HG02981 (cell line): ENCODE data around the gene SCO2.
A peak's percentile ranks its signal among the peaks of the same experiment; 100 is the strongest.
"Not testable (repeated sequence)": the region's sequence is repeated elsewhere in the genome, so short reads cannot be mapped to it uniquely, and the experiment has no call there.

Experiments used
- ATAC-seq: cut with Tn5 transposase; IDR thresholded peaks from one replicate; pipeline ENCODE4 v1.9.1; 2021; ENCODE audit warnings: mild to moderate bottlenecking, moderate library complexity; ENCODE audit not compliant: unreplicated experiment

SCO2 gene

GRCh38 chr22:50522208-50522805, 3.1 kb downstream of the SCO2 start:
- no peak for ATAC-seq

DNA sequence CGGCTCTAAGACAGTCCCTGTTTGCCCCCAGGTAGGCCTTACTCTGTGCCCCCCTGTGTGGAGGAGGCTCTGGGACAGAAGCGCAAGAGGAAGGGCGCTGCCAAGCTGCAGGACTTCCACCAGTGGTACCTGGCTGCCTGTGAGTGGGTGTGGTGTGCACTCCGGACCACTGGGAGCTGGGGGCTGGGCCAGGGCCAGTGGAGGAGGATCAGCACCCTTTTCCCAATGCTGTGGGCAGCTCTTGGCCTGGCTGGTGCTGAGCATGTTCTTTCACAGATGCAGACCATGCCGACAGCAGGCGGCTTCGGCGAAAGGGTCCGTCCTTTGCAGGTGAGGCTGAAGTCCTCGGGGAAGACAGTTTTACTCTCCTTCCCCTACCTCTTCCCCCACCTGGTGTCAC, 3.7 kb downstream of the SCO2 start:
- no peak for ATAC-seq

- ATAC-seq: no peak
Observed at GRCh38 chr22:50520826-50521453, 4.5 kb downstream of the SCO2 start.

GRCh38 chr22:50520184-50520583, 5.2 kb downstream of the SCO2 start:
- ATAC-seq: not testable (repeated sequence)

GRCh38 chr22:50519151-50519550, 6.2 kb downstream of the SCO2 start:
- no peak for ATAC-seq

DNA sequence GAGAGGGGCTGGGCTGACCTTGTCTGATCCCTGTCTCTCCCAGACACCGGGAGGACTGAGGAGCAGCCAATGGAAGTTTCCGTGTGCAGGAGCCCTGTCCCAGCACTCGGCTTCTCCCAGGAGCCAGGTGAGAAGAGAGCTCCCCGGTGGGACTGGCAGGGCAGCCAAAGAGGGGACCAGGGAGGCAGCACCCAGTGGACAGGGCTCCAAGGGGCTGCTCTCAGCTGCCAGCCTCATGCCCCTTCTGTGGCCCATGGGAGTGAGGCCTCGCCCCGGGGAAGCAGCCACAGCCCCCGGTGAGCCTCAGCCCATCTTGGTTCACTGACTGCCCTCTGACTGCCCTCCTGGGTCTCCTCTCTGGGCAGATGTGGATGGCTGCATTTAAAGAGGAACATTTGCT, 6.8 kb downstream of the SCO2 start:
- ATAC-seq: no peak

DNA sequence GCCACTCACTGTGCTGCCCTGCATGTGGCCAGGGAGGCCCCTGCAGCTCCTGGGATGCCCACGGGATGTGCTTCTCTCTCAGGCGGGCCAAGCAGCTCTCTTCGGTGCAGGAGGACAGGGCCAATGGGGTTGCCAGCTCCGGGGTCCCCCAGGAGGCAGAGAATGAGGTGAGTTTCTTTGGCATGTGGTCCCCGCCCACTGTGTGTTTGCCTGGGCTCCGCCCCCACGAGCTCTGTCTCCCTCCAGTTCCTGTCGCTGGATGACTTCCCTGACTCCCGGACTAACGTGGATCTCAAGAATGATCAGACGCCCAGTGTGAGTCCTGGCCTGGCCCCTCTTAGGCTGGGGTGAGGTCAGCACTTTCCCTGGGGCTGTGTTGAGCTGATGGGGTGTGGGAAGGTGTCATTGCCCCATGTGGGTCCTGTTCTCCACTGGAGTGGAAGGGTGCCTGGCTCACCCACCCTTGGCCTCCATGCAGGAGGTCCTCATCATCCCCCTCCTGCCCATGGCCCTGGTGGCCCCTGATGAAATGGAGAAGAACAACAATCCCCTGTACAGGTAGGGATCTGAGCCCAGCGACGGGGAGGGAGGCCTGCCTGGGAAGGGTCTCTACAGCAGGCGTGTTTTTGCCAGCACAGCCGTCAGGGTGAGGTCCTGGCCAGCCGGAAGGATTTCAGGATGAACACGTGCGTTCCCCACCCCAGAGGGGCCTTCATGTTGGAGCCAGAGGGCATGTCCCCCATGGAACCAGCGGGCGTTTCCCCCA, 7.7 kb downstream of the SCO2 start:
- no peak for ATAC-seq

DNA sequence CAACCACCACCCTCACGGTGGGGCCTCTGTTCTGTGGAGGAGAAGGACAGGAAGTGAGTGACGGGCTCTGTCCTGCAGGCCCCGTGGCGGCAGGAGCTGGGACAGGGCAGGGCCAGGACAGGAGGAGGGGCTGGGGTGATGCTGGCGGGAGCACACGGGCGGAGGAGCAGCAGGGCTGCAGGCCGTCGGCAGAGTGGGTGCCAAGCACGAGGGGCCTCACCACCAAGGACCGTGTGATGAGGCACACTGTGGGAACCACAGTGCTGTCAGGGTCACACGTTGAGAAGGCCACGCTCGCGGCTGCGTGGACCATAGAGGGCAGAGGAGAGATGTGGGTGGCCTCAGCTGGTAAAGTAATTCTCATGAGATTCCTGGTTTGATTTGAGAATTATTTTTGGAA, 8.5 kb downstream of the SCO2 start:
- no peak for ATAC-seq

DNA sequence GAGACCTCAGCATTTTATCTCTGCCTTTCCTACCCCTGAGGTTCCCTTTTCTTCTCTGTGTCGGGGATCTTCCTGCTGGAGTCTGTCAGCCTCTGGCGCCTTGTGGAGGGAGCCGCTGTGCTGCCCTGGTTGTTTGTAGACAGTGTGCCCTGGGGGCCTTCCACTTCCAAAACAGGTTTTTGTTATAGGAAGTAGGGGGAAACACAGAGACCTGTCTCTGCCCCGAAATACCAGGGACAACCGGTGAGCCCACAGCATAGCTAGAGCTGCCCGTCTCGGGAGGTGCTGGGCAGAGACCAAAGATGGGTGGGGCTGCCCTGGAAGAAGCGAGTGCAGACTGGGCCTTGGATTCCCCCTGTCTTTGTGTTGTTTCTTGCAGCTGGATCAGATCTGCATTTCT, 9.3 kb downstream of the SCO2 start:
- ATAC-seq: no peak

- no peak for ATAC-seq
Observed at GRCh38 chr22:50513175-50513574, 12.2 kb downstream of the SCO2 start.

DNA sequence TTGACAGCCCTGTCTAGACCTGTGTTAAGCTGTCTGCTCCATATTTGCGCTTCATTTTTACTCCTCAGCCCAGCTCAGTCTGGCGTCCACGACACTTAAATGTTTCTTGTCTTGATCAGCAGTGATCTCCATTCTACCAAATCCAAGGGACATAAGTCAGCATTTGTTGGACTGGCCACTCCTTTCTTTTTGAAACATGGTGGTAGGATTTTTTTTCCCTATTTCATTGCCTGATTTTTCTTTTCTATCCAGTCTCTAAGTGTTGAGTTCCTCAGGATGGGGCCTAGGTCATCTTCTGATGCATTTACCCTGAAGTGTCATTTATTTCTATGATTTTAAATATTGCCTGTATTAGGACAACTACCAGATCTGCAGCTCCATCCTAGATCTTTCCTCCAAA, 16.5 kb downstream of the SCO2 start:
- no peak for ATAC-seq

GRCh38 chr22:50507991-50508884, 17.2 kb downstream of the SCO2 start, which contains the start of gene NCAPH2:
TSS of gene NCAPH2 (plus strand) at chr22:50508224. CDS start at chr22:50508338, 114 bp downstream.
- peak; percentile 61 for ATAC-seq

GRCh38 chr22:50507421-50507990, 17.9 kb downstream of the SCO2 start, which contains the start of gene LMF2:
TSS of gene LMF2 (minus strand) at chr22:50507702. CDS start at chr22:50507675, 27 bp downstream.
- ATAC-seq: peak; percentile 46

- peak; percentile 9 for ATAC-seq
Observed at GRCh38 chr22:50506611-50507420, 18.6 kb downstream of the SCO2 start.

- no peak for ATAC-seq
Observed at GRCh38 chr22:50505776-50506610, 19.4 kb downstream of the SCO2 start.

DNA sequence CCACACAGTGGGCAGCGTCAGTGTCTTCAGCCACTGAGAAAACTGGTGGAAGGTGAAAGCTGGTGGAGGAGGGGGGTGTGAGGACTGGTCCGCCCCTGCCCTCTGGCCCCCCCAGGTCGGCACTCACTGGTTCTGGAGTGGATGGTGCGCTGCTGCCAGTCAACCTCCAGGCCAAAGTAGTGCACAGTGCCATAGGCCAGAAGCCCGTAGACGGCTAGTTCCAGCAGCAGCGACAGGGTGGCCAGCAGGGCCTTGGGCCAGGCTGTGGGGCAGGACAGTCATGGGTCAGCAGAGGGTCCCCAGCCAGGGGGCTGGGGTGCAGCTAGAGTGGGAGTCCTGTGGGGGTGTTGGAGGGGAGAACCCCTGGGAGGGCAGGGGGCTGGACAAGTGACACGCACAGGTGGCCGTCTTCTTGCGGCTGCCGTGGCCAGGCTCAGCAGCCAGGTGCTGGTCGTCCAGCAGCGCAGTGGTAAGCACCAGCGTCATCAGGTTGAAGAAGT, 20.1 kb downstream of the SCO2 start:
- ATAC-seq: no peak

DNA sequence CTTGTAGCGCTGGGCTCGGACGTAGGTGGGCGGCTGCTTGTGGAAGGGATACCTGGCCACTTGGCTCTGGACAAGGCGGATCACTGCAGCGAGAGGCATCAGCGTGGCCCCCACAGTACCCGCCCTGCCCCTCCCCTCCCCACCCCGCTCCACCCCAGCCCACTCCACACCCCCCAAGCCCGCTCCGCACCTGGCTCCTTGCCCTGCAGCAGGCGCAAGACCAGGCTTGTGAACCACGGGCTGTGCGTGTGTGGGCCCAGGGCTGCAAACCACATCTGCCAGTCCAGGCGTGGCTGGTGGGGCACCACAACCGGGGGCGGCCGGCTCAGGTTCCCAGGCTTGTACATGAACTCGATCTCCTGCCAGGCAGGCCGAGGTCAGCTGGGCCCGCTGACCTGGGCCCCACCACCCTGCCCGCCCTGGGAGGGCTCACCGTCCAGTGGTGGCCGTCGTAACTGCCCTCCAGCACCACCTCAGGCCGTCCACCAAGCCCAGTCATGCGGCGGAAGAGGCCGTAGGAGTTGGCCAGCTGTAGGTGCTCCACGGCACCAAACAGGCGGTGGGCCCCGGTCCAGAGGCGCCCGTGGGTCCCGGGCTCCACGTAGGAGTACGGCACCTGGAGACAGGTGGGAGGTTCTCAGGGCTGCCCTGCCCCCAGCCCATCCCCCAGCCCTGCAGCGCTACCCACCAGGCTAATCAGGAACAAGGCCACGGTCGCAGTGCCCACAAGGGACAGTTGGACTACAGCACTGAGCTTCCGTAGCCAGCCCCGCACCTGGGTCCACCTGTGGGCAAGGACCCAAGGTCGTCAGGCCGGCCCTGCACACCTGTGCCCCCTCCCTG, 20.8 kb downstream of the SCO2 start:
- ATAC-seq: no peak
